ENCODE results near the gene TRMT2A. TPM values are rescaled to one million over a fixed set of nuclear protein-coding genes. Genes with fewer than 3 reads are reported as not detected.

TRMT2A gene
- total RNA-seq, 2 experiments from 2014 or later, result 97.5 to 118 TPM

GRCh38 chr22:20149257-20150250 is 32.5 kb upstream of the TRMT2A start:
- Histone ChIP-seq H3K4me2 (ENCODE audit: low read length) (no peak overlapping the region), H3K4me3 (ENCODE audit: low read depth, low read length, poor library complexity, severe bottlenecking) (no peak overlapping the region), H3K36me3 (ENCODE audit: insufficient read depth, low read length) (no peaks in the 10 kb centered on the region), H2AFZ (ENCODE audit: low read length) (no peak overlapping the region), H3K79me2 (ENCODE audit: insufficient read depth, low read depth, low read length) (no peaks in the 10 kb centered on the region), H3K4me1 (ENCODE audit: insufficient read depth, low read length, poor library complexity, severe bottlenecking) (no peaks in the 10 kb centered on the region), H3K9me2 (ENCODE audit: insufficient read depth, low read length) (no peaks in the 10 kb centered on the region), H4K20me1 (ENCODE audit: insufficient read depth, low read length) (no peaks in the 10 kb centered on the region), H3K27ac (ENCODE audit: low read depth, low read length, poor library complexity, severe bottlenecking) (no peak overlapping the region), H3K9me3 (ENCODE audit: low read length) (no peaks in the 10 kb centered on the region)
- intact Hi-C loops (cut with micrococcal nuclease; ENCODE audit: unreplicated experiment), result loop anchor here (10.0 kb wide), 2 partner anchors 305 to 545 kb away; no protein-coding TSS in a partner anchor
- no TSS peak for BruUV-seq (replicated peaks)
- no peak for DNase-seq (ENCODE audit: low spot score)
- CTCF ChIA-PET (ENCODE audit: unreplicated experiment), result no interaction called here
- no peak for TF ChIP-seq CTCF (conservative IDR thresholded peaks at IDR 0.05; ENCODE audit: low read length)
- TF ChIP-seq EZH2phosphoT487 (IDR thresholded peaks at IDR 0.05; ENCODE audit: borderline replicate concordance, low read depth, low read length), result no peak
- POLR2A ChIA-PET, result no interaction called here

DNA sequence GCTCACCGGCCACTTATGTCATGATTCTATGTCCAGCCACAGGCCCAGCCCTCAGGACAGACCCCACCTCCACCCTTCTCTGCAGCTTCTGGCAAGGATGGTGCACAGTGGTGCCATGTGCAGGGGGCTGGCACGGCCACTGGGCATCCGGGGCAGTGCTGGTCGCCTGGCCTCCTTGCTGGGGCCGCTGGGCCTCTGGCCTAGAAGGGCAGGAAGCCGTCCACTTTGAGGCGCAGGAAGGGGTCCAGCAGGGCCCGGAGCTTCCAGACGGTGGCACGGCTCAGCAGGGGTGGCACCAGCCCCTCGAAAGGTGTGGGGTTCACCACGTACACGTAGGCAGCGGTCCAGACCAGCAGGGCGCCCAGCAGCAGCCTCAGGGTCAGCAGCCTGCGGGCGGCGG is 31.4 kb upstream of the TRMT2A start:
- no peak overlapping the region for H3K27ac ChIP-seq (ENCODE audit: low read depth, low read length, poor library complexity, severe bottlenecking)
- no peaks in the 10 kb centered on the region for H3K4me1 ChIP-seq (ENCODE audit: insufficient read depth, low read length, poor library complexity, severe bottlenecking)
- DNase-seq (ENCODE audit: low spot score), result no peak
- no peaks in the 10 kb centered on the region for H3K9me3 ChIP-seq (ENCODE audit: low read length)
- no peaks in the 10 kb centered on the region for H3K36me3 ChIP-seq (ENCODE audit: insufficient read depth, low read length)
- H3K4me2 ChIP-seq (ENCODE audit: low read length), result no peak overlapping the region
- ChIA-PET CTCF (ENCODE audit: unreplicated experiment) (no interaction called here), POLR2A (no interaction called here)
- no peak overlapping the region for H2AFZ ChIP-seq (ENCODE audit: low read length)
- no peak overlapping the region for H3K4me3 ChIP-seq (ENCODE audit: low read depth, low read length, poor library complexity, severe bottlenecking)
- BruUV-seq (replicated peaks), result no TSS peak
- no peaks in the 10 kb centered on the region for H3K79me2 ChIP-seq (ENCODE audit: insufficient read depth, low read depth, low read length)
- TF ChIP-seq CTCF (conservative IDR thresholded peaks at IDR 0.05; ENCODE audit: low read length) (no peak), EZH2phosphoT487 (IDR thresholded peaks at IDR 0.05; ENCODE audit: borderline replicate concordance, low read depth, low read length) (no peak)
- intact Hi-C loops (cut with micrococcal nuclease; ENCODE audit: unreplicated experiment), result no loop called here
- no peaks in the 10 kb centered on the region for H3K9me2 ChIP-seq (ENCODE audit: insufficient read depth, low read length)
- no peaks in the 10 kb centered on the region for H4K20me1 ChIP-seq (ENCODE audit: insufficient read depth, low read length)

Data from OCI-LY7 (cell line).